SK-N-SH (cell line): Measurements from ENCODE around the gene PPM1L. TPM values are rescaled to one million over a fixed set of nuclear protein-coding genes. Genes with fewer than 3 reads are reported as not detected.

Experiments
- CTCF ChIA-PET: fragments of 300-600, 350-600 bp; formaldehyde crosslinking; extraction: SDS; loops from one replicate; lab custom pipeline; 2021; lab: Yijun Ruan, JAX
- POLR2A ChIA-PET: fragments of 350-600 bp; sonication (Branson Sonifier 250); formaldehyde crosslinking; extraction: SDS; loops from one replicate; lab custom pipeline; 2020; ENCODE audit warnings: antibody characterized with exemption, inconsistent platforms; lab: Yijun Ruan, JAX
- DNase-seq: peaks from one replicate; pipeline ENCODE4 v3.0.0; 2012
- H2AFZ ChIP-seq: fragments of 200-600 bp; sonication (generic); 2 replicates; pipeline ENCODE4 v1.8.1; 2016; ENCODE audit warnings: antibody characterized with exemption, mild to moderate bottlenecking, low read depth
- H3F3A ChIP-seq: fragments of 200-600 bp; sonication (generic); replicated peaks from 2 replicates; pipeline ENCODE3; 2016; ENCODE audit warnings: antibody characterized with exemption, mild to moderate bottlenecking; ENCODE audit not compliant: insufficient read depth
- H3K27ac ChIP-seq, 2 experiments: fragments of 200-500 bp in 1 of 2; fragments of 200-600 bp in 1 of 2; sonication (Bioruptor generic) in 1 of 2; sonication (generic), shearing (Covaris generic) in 1 of 2; 2 replicates each; pipeline versions ENCODE4 v1.5.1 to v1.6.1; 2014 to 2016; ENCODE audit warnings: low read depth in 2 of 2, inconsistent platforms in 1 of 2, low read length in 1 of 2, mild to moderate bottlenecking in 1 of 2, mixed read lengths in 1 of 2
- H3K27me3 ChIP-seq: fragments of 200-600 bp; sonication (generic), shearing (Covaris generic); 2 replicates; pipeline ENCODE4 v1.6.1; 2016; ENCODE audit warnings: mixed run types; ENCODE audit not compliant: insufficient read depth
- H3K36me3 ChIP-seq, 2 experiments: fragments of 200-500 bp in 1 of 2; fragments of 200-600 bp in 1 of 2; sonication (Bioruptor generic) in 1 of 2; sonication (generic) in 1 of 2; replicated peaks in 1 of 2; 2 replicates each; pipeline versions ENCODE3 to v1.5.1; 2014 to 2016; ENCODE audit warnings: low read length in 1 of 2, mild to moderate bottlenecking in 1 of 2; ENCODE audit not compliant: insufficient read depth in 2 of 2, control insufficient read depth in 1 of 2
- H3K4me1 ChIP-seq, 2 experiments: fragments of 200-500 bp in 1 of 2; fragments of 200-600 bp in 1 of 2; sonication (Bioruptor generic) in 1 of 2; sonication (generic), shearing (Covaris generic) in 1 of 2; 2 replicates each; pipeline versions ENCODE4 v1.5.1 to v1.6.1; 2014 to 2016; ENCODE audit warnings: low read depth in 1 of 2, low read length in 1 of 2, mixed run types in 1 of 2; ENCODE audit not compliant: insufficient read depth in 2 of 2, control insufficient read depth in 1 of 2
- H3K4me2 ChIP-seq: fragments of 200-600 bp; sonication (generic), shearing (Covaris generic); 2 replicates; pipeline ENCODE4 v1.6.1; 2017; ENCODE audit warnings: mixed run types
- H3K4me3 ChIP-seq, 2 experiments: fragments of 200-500 bp in 1 of 2; fragments of 200-600 bp in 1 of 2; sonication (Bioruptor generic) in 1 of 2; sonication (generic), shearing (Covaris generic) in 1 of 2; 2 replicates each; pipeline versions ENCODE4 v1.5.1 to v1.8.1; 2014 to 2016; ENCODE audit warnings: low read depth in 2 of 2, inconsistent platforms in 1 of 2, low read length in 1 of 2, mild to moderate bottlenecking in 1 of 2, mixed read lengths in 1 of 2, moderate library complexity in 1 of 2
- H3K79me2 ChIP-seq: fragments of 200-600 bp; sonication (generic); 2 replicates; pipeline ENCODE4 v1.8.1; 2017; ENCODE audit warnings: mild to moderate bottlenecking; ENCODE audit not compliant: insufficient read depth
- H3K9ac ChIP-seq: fragments of 200-600 bp; sonication (generic); 2 replicates; pipeline ENCODE4 v1.6.1; 2017; ENCODE audit warnings: mixed run types
- H3K9me2 ChIP-seq: fragments of 200-600 bp; sonication (generic); 2 replicates; pipeline ENCODE4 v1.6.1; 2017; ENCODE audit warnings: mixed run types
- H3K9me3 ChIP-seq: fragments of 200-600 bp; sonication (generic); 2 replicates; pipeline ENCODE4 v1.6.1; 2017; ENCODE audit warnings: mixed run types, mild to moderate bottlenecking, moderate library complexity
- H4K20me1 ChIP-seq: fragments of 200-600 bp; sonication (generic); 2 replicates; pipeline ENCODE4 v1.6.1; 2017; ENCODE audit warnings: mild to moderate bottlenecking, mixed run types; ENCODE audit not compliant: insufficient read depth
- FOXJ3 ChIP-seq: sonication (generic); formaldehyde crosslinking; IDR thresholded peaks from 2 replicates; pipeline ENCODE4 v1.5.1; 2020; ENCODE audit warnings: mild to moderate bottlenecking, missing genetic modification reagents
- GATA2 ChIP-seq: sonication (generic); formaldehyde crosslinking; IDR thresholded peaks from 2 replicates; pipeline ENCODE4 v1.5.0; 2020; ENCODE audit warnings: mild to moderate bottlenecking, missing genetic modification reagents
- IRF3 ChIP-seq: fragments of 150-350 bp; IDR thresholded peaks from 2 replicates; pipeline ENCODE4 v1.6.1; 2016; ENCODE audit warnings: mild to moderate bottlenecking, low read depth, low read length
- NFIC ChIP-seq: IDR thresholded peaks from 2 replicates; pipeline ENCODE4 v1.4.0; 2012; ENCODE audit warnings: borderline replicate concordance
- PBX3 ChIP-seq: IDR thresholded peaks from 2 replicates; pipeline ENCODE4; 2012
- RAD21 ChIP-seq: IDR thresholded peaks from 2 replicates; pipeline ENCODE4 v1.6.1; 2012; ENCODE audit warnings: mild to moderate bottlenecking, low read length
- RCOR1 ChIP-seq: fragments of 150-350 bp; IDR thresholded peaks from 2 replicates; pipeline ENCODE4 v1.6.1; 2017; ENCODE audit warnings: antibody characterized with exemption, low read length
- TAF1 ChIP-seq: IDR thresholded peaks from 2 replicates; pipeline ENCODE4 v1.6.1; 2012; ENCODE audit warnings: low read depth, mild to moderate bottlenecking, low read length, moderate library complexity, borderline replicate concordance
- TEAD4 ChIP-seq: IDR thresholded peaks from 2 replicates; pipeline ENCODE4 v1.4.0; 2012; ENCODE audit warnings: mild to moderate bottlenecking, borderline replicate concordance; ENCODE audit not compliant: insufficient read depth
- USF1 ChIP-seq: IDR thresholded peaks from 2 replicates; pipeline ENCODE4 v1.4.0; 2012; ENCODE audit warnings: low read depth, borderline replicate concordance
- ZBTB33 ChIP-seq: IDR thresholded peaks from 2 replicates; pipeline ENCODE4 v1.4.0; 2012; ENCODE audit warnings: low read depth, borderline replicate concordance
- WGBS: methylation state at CpG from one replicate; pipeline ENCODE4 v1.1.6; 2017; ENCODE audit warnings: low lambda C conversion rate; 5-methylcytosine and 5-hydroxymethylcytosine counted together
- polyA plus RNA-seq, 3 experiments: library from polyadenylated mRNA; depleted of rRNA; stranded (reverse); fragments of >200 nt; gene quantifications; 2 replicates each; pipeline ENCODE4 v1.2.3, GENCODE V29; 2012

The PPM1L gene
- polyA plus RNA-seq, 1 of the 3 experiments (the other 2 are of a cell fraction) = 0.16 TPM

- Histone ChIP-seq H3K9me3 (no peaks in the 10 kb centered on the region), H3K27me3 (no peaks in the 10 kb centered on the region), H3K9ac (no peak overlapping the region), H3K79me2 (no peaks in the 10 kb centered on the region), H3K36me3 (no peaks in the 10 kb centered on the region), H3K4me3 (no peak overlapping the region), H2AFZ (no peak overlapping the region), H3K27ac (no peak overlapping the region), H4K20me1 (no peaks in the 10 kb centered on the region), H3K9me2 (no peaks in the 10 kb centered on the region), H3K4me1 (no peaks in the 10 kb centered on the region), H3K4me2 (no peak overlapping the region), H3F3A (no peaks in the 10 kb centered on the region)
- no peak for TF ChIP-seq NFIC
- TF ChIP-seq GATA2 (CRISPR knock-in tag) = no peak
- TF ChIP-seq USF1 = no peak
- 4% methylated on average over 1 of the region's 1 CpG for WGBS
- ChIA-PET CTCF (interaction anchor here (1.2 kb wide), 1 partner anchor 214 kb away, joined by 3 read pairs; no protein-coding TSS in a partner anchor), POLR2A (no interaction called here)
- DNase-seq = no peak
Measured at GRCh38 chr3:160963949-160964348, 207.9 kb downstream of the PPM1L start.

- H3K79me2 ChIP-seq = no peaks in the 10 kb centered on the region
- H3K4me1 ChIP-seq = no peaks in the 10 kb centered on the region
- no peak for DNase-seq
- no peak overlapping the region for H2AFZ ChIP-seq
- no peaks in the 10 kb centered on the region for H3F3A ChIP-seq
- H3K9ac ChIP-seq = no peak overlapping the region
- no peak overlapping the region for H3K4me3 ChIP-seq
- no peaks in the 10 kb centered on the region for H3K9me3 ChIP-seq
- TF ChIP-seq ZBTB33 (no peak), TEAD4 (no peak), RAD21 (no peak)
- H3K36me3 ChIP-seq = no peaks in the 10 kb centered on the region
- POLR2A ChIA-PET = interaction anchor here (0.6 kb wide), 1 partner anchor 38 kb away, joined by 3 read pairs; no protein-coding TSS in a partner anchor
- no peaks in the 10 kb centered on the region for H3K9me2 ChIP-seq
- H3K27me3 ChIP-seq = no peaks in the 10 kb centered on the region
- no peaks in the 10 kb centered on the region for H4K20me1 ChIP-seq
- H3K4me2 ChIP-seq = no peak overlapping the region
- CTCF ChIA-PET = interaction anchor here (1.1 to 1.5 kb wide), 3 partner anchors 73 to 308 kb away, joined by 3 read pairs; no protein-coding TSS in a partner anchor
- WGBS = 0% methylated on average over 2 of the region's 2 CpGs
- H3K27ac ChIP-seq = no peak overlapping the region
Measured at GRCh38 chr3:160968761-160969160, 212.7 kb downstream of the PPM1L start.

GRCh38 chr3:160973067-160973809, 217.2 kb downstream of the PPM1L start:
- POLR2A ChIA-PET = no interaction called here

More at GRCh38 chr3:160973067-160973809, 217.2 kb downstream of the PPM1L start:
- H3K9me3 ChIP-seq = no peaks in the 10 kb centered on the region
- no peak overlapping the region for H3K4me3 ChIP-seq
- H3K79me2 ChIP-seq = no peaks in the 10 kb centered on the region
- H3K27ac ChIP-seq = no peak overlapping the region
- H3F3A ChIP-seq = no peaks in the 10 kb centered on the region
- CTCF ChIA-PET = no interaction called here
- H2AFZ ChIP-seq = no peak overlapping the region
- H3K9ac ChIP-seq = no peak overlapping the region
- 75% methylated on average over 2 of the region's 2 CpGs for WGBS
- H3K36me3 ChIP-seq = no peaks in the 10 kb centered on the region
- no peak for DNase-seq
- no peaks in the 10 kb centered on the region for H3K9me2 ChIP-seq
- H3K27me3 ChIP-seq = no peaks in the 10 kb centered on the region
- H3K4me2 ChIP-seq = no peak overlapping the region
- no peaks in the 10 kb centered on the region for H3K4me1 ChIP-seq
- H4K20me1 ChIP-seq = no peaks in the 10 kb centered on the region
- TF ChIP-seq PBX3 = no peak
- no peak for TF ChIP-seq FOXJ3
- TF ChIP-seq TAF1 = no peak
- no peak for TF ChIP-seq RCOR1
- TF ChIP-seq IRF3 = no peak
- no peak for TF ChIP-seq USF1
- TF ChIP-seq TEAD4 = no peak
